ENCODE data around the gene PPFIBP2.

Gene PPFIBP2

DNA sequence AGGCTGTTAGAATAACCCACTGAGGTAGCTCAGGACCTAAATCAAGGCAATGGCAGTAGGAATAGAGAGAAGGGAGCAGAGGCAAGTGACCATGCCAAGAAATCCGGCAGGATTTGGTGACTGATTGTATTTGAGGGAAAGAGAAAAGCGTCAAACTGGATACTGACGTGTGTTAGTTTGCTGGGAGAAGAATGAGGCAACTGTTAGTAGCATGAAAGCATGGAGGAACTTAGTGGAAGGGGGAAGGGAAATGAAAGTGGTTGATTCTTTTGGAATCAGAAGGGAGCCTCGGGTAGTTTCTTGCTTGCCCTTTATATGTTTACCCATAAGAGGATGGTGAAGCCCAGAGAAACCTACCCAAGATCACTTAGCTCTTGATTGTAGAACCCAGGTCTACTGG, 8.3 kb downstream of the PPFIBP2 start:
- Histone ChIP-seq H3K4me3 (ENCODE audit: low read depth, low read length) (no peak overlapping the region), H3K9me3 (ENCODE audit: control insufficient read depth, insufficient read depth, low read depth, low read length) (no peaks in the 10 kb centered on the region), H3K36me3 (ENCODE audit: control insufficient read depth in 2 of 2, insufficient read depth in 1 of 2, low read length in 2 of 2) (no peaks in the 10 kb centered on the region), H3K4me1 (ENCODE audit: control insufficient read depth, insufficient read depth, low read length) (no peaks in the 10 kb centered on the region), H3K27ac (ENCODE audit: extremely low read depth, low read depth, low read length) (no peak overlapping the region)
- POLR2A ChIA-PET: interaction anchor here (0.5 kb wide), 1 partner anchor 11 kb away, joined by 3 read pairs; no protein-coding TSS in a partner anchor
- CTCF ChIA-PET: interaction anchor here (1.0 to 2.0 kb wide), 3 partner anchors 10 to 49 kb away, joined by 3 to 8 read pairs (median 3); no protein-coding TSS in a partner anchor
- TF ChIP-seq ZNF391 (tag by site-specific recombination; IDR thresholded peaks at IDR 0.05; ENCODE audit: borderline replicate concordance, low read depth): no peak
- no peak for TF ChIP-seq RBAK (tag by site-specific recombination; IDR thresholded peaks at IDR 0.05)
- no peak for TF ChIP-seq ZNF10 (tag by site-specific recombination; IDR thresholded peaks at IDR 0.05)
- no peak for TF ChIP-seq FEZF1 (tag by site-specific recombination; IDR thresholded peaks at IDR 0.05)
- TF ChIP-seq ZNF488 (tag by site-specific recombination; IDR thresholded peaks at IDR 0.05): no peak

- POLR2A ChIA-PET: no interaction called here
- H3K27ac ChIP-seq (ENCODE audit: extremely low read depth, low read depth, low read length): no peak overlapping the region
Observed at GRCh38 chr11:7522546-7522945, 8.7 kb downstream of the PPFIBP2 start.

GRCh38 chr11:7523416-7524210, 9.8 kb downstream of the PPFIBP2 start:
- H3K27ac ChIP-seq (ENCODE audit: extremely low read depth, low read depth, low read length): no peak overlapping the region
- no peaks in the 10 kb centered on the region for H3K9me3 ChIP-seq (ENCODE audit: control insufficient read depth, insufficient read depth, low read depth, low read length)
- POLR2A ChIA-PET: no interaction called here
- CTCF ChIA-PET: interaction anchor here (1.0 to 1.1 kb wide), 2 partner anchors 11 to 12 kb away, joined by 3 to 7 read pairs; no protein-coding TSS in a partner anchor
- H3K4me3 ChIP-seq (ENCODE audit: low read depth, low read length): no peak overlapping the region
- no peaks in the 10 kb centered on the region for H3K36me3 ChIP-seq (ENCODE audit: control insufficient read depth in 2 of 2, insufficient read depth in 1 of 2, low read length in 2 of 2)
- H3K4me1 ChIP-seq (ENCODE audit: control insufficient read depth, insufficient read depth, low read length): no peaks in the 10 kb centered on the region
- no peak for TF ChIP-seq ZNF175 (tag by site-specific recombination; IDR thresholded peaks at IDR 0.05)
- TF ChIP-seq ZNF530 (tag by site-specific recombination; IDR thresholded peaks at IDR 0.05; ENCODE audit: low read depth): no peak
- no peak for TF ChIP-seq ZNF133 (tag by site-specific recombination; IDR thresholded peaks at IDR 0.05)
- TF ChIP-seq ZNF747 (tag by site-specific recombination; IDR thresholded peaks at IDR 0.05): no peak
- TF ChIP-seq HOXC10 (CRISPR knock-in tag; IDR thresholded peaks at IDR 0.05): no peak
- TF ChIP-seq ZNF292 (tag by site-specific recombination; IDR thresholded peaks at IDR 0.05; ENCODE audit: borderline replicate concordance, low read depth): no peak

More at GRCh38 chr11:7522546-7522945, 8.7 kb downstream of the PPFIBP2 start:
- Histone ChIP-seq H3K9me3 (ENCODE audit: control insufficient read depth, insufficient read depth, low read depth, low read length) (no peaks in the 10 kb centered on the region), H3K4me3 (ENCODE audit: low read depth, low read length) (no peak overlapping the region), H3K4me1 (ENCODE audit: control insufficient read depth, insufficient read depth, low read length) (no peaks in the 10 kb centered on the region), H3K36me3 (ENCODE audit: control insufficient read depth in 2 of 2, insufficient read depth in 1 of 2, low read length in 2 of 2) (no peaks in the 10 kb centered on the region)
- TF ChIP-seq ZNF626 (tag by site-specific recombination; IDR thresholded peaks at IDR 0.05): no peak
- TF ChIP-seq SCRT2 (tag by site-specific recombination; IDR thresholded peaks at IDR 0.05): no peak
- TF ChIP-seq ZBTB26 (tag by site-specific recombination; optimal IDR thresholded peaks at IDR 0.05): no peak
- TF ChIP-seq YY2 (tag by site-specific recombination; IDR thresholded peaks at IDR 0.05): no peak
- no peak for TF ChIP-seq ZNF664 (tag by site-specific recombination; IDR thresholded peaks at IDR 0.05)
- CTCF ChIA-PET: interaction anchor here (1.0 to 1.4 kb wide), 2 partner anchors 13 to 49 kb away, joined by 3 read pairs; no protein-coding TSS in a partner anchor

Measured in HEK293 (cell line).